ENCODE measurements around the gene LRRC36. TPM values are rescaled to one million over a fixed set of nuclear protein-coding genes. Genes with fewer than 3 reads are reported as not detected.

LRRC36 gene
- total and polyA plus RNA-seq, 2 of the 13 experiments (the other 11 are each of a cell fraction or from before 2014, with no cell fraction given): 0.12 to 0.15 TPM

- TF ChIP-seq TCF12 (IDR thresholded peaks at IDR 0.05): no peak
- 0 out of 2 replicates have a peak, but pooled peaks have one; percentile 35 for TF ChIP-seq TCF12 (CRISPR knock-in tag; IDR thresholded peaks at IDR 0.05)
- no peak for TF ChIP-seq JUND (CRISPR knock-in tag; IDR thresholded peaks at IDR 0.05)
- TF ChIP-seq ZNF512 (CRISPR knock-in tag; IDR thresholded peaks at IDR 0.05): no peak
- TF ChIP-seq NRL (CRISPR knock-in tag; IDR thresholded peaks at IDR 0.05; ENCODE audit: borderline replicate concordance): no peak; the same call in 1 of the 2 replicates
- no peak for TF ChIP-seq ZNF580 (CRISPR knock-in tag; IDR thresholded peaks at IDR 0.05; ENCODE audit: borderline replicate concordance, low read depth)
- no peak for TF ChIP-seq YEATS4 (CRISPR knock-in tag; IDR thresholded peaks at IDR 0.05; ENCODE audit: borderline replicate concordance)
- no peak; the same call in 1 of the 2 replicates for TF ChIP-seq ZBTB33 (CRISPR knock-in tag; IDR thresholded peaks at IDR 0.05)
- TF ChIP-seq ZNF17 (CRISPR knock-in tag; IDR thresholded peaks at IDR 0.05): no peak
- TF ChIP-seq NFYC (CRISPR knock-in tag; IDR thresholded peaks at IDR 0.05): no peak
- no peak for TF ChIP-seq ZSCAN9 (CRISPR knock-in tag; IDR thresholded peaks at IDR 0.05; ENCODE audit: borderline replicate concordance)
- TF ChIP-seq JUNB (CRISPR knock-in tag; IDR thresholded peaks at IDR 0.05; ENCODE audit: borderline replicate concordance): no peak
- no peak for TF ChIP-seq ZNF687 (CRISPR knock-in tag; IDR thresholded peaks at IDR 0.05)
- no peak for TF ChIP-seq NCOA2 (CRISPR knock-in tag; IDR thresholded peaks at IDR 0.05)
- TF ChIP-seq NFATC3 (CRISPR knock-in tag; IDR thresholded peaks at IDR 0.05): no peak
Observed at GRCh38 chr16:67277999-67278772, 48.4 kb upstream of the LRRC36 start (continued).
